AG09319 (cell line): ENCODE measurements around the gene CALM3.

Experiments
- DNase-seq: peaks from one replicate; pipeline ENCODE4 v3.0.0-alpha.2; 2010; ENCODE audit warnings: low read depth; ENCODE audit errors: extremely low read depth
- CTCF ChIP-seq: IDR thresholded peaks from 2 replicates; pipeline ENCODE4 v1.5.1; 2011; ENCODE audit warnings: low read depth, mild to moderate bottlenecking, inconsistent platforms, low read length, moderate library complexity

The CALM3 gene

DNA sequence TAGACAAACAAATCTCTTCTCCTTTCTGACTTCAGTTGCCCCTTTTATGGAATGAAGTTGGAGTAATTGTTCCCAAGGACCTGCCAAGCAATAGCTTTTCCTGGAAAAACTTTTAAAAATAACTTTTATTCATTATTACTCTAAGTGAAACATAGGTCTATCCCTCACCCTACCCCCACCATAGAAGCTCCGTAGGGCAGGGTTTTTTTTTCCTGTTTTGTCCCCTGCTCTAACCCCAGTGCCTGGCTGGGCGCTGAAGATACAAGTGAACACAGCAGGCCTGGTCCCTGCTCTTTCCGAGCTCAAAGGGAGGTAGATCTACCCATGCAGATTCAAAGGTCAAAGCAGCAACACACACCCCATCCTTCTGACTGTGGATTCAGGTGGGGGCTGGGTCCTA lies 43.6 kb downstream of the CALM3 start:
- TF ChIP-seq CTCF: no peak
- no peak for DNase-seq

GRCh38 chr19:46646402-46646801 lies 45.3 kb downstream of the CALM3 start:
- no peak for DNase-seq
- TF ChIP-seq CTCF: no peak

DNA sequence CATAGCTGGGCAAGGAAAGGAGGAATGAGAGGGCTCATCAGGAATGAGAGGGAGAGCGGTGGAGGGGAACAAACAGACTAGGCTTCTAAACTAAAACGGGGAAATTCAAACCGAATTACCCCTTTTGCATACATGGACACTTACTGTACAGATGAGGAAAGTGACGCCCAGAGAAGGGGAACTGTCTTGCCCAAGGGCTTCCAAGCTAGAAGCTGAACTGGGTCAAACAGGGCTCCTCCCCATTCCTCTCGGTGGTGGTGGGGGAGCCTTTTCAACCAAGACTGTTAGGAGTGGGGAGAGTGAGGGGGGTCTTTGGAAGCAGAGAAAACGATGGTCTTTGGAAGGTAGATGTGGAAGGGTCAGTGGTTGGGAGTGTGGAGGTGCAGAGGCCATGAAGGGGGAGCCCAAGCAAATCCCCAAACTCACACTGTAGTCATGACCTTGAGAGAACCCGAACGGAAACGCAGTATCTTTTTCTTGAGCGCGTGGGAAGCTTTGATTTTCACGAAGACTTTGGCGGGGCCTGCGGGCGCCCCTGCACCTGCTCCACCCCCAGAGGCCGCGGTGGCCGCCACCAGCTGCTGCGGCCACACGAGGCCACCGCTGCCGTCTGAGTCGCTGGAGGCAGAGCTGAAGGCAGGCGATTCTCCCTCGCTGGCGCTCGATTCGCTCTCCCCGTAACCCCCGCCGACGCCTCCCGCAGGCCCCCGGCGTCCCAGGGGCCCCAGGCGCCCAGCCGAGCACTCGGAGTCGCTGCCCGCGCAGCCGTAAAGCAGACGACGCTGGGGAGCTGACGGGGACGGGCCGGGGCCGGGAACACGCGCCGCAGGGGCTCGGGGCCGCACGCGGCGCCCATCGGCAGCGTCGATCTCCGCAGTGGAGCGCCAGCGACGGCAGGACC lies 47.2 kb downstream of the CALM3 start:
- DNase-seq: no peak

DNA sequence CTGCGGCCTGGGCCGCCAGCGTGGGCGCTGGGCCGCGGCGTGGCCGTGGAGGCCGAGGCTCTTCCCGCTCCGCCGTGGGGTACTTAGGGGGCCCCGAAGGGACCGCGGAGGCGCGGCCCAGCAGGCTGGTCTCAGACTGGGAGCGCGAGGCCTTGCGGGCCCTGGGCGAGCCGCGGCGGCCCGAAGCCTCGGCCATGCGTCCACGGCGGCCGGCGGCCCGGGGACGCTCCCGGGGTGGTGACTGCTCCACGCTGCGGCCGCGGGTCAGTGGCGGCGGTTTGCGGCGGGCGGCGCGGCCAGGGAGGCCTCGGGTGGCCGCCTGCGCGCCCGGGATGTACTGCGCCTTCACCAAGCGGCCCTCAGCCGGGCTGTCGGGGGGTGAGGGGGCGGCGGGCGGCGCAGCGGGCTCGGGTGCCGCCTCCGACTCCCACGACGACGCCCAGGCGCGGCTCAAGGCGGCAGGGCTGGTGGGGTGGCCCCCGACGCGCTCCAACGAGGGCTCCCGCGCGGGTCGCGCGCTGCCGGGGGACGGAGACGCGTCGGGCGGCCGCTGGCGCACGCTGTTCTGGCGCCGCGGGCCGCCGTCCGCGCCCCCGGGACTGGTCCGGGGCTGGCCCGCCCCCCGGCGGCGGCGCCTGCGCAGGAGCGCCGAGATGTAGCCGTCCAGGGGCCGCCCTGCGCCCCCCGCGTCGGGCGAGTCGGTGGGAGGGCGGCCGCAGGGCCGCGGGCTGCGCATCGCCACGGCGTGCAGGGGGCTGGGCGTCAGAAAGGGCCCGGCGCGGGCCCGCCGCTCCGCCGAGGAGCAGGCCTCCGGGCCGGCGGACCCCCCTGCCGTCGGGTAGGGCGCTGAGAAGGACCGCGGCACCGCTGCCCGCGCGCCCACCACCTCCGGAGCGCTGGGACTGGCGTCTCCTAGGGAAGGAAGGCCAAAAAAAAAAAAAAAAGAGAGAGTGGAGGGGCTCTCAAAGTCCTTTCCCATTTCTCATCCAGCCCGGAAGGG lies 48.1 kb downstream of the CALM3 start:
- DNase-seq: no peak
- TF ChIP-seq CTCF: no peak

More for the DNA sequence above, 47.2 kb downstream of the CALM3 start:
- TF ChIP-seq CTCF: no peak

DNA sequence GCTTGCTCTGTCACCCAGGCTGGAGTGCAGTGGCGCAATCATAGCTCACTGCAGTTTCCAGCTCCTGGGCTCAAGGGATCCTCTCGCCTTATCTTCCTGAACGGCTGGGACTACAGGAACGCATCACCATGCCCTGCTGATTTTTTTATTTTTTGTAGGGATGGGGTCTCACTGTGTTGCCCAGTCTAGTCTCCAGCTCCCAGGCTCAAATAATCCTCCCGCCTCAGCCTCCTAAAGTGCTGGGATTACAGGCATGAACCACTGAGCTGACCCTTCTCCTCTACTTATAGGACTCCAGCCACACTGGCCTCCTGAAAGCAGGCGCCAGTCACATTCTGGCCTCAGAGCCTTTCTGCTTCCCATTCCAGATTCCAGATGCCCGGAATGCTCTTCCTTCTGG lies 49.3 kb downstream of the CALM3 start:
- no peak for DNase-seq
- TF ChIP-seq CTCF: no peak

- no peak for TF ChIP-seq CTCF
- no peak for DNase-seq
These were observed 53.6 kb downstream of the CALM3 start for GRCh38 chr19:46654621-46655152.
